Measurements from ENCODE around the gene MRM2. TPM values are rescaled to one million over a fixed set of nuclear protein-coding genes. Genes with fewer than 3 reads are reported as not detected.

The MRM2 gene
- total RNA-seq, 1 experiment from 2014 or later = 38.9 TPM

- TF ChIP-seq MAX (CRISPR knock-in tag; IDR thresholded peaks at IDR 0.05) = no peak
Observed at GRCh38 chr7:2197436-2198155, 44.4 kb downstream of the MRM2 start (continued).

- Mint-ChIP-seq H3K27me3 (ENCODE audit: low read depth) (no peaks in the 10 kb centered on the region), H3K4me3 (no peak overlapping the region), H3K27ac (peak overlapping the region; percentile 53)
Observed at GRCh38 chr7:2196381-2197378, 45.3 kb downstream of the MRM2 start.

GRCh38 chr7:2195400-2196246 lies 46.4 kb downstream of the MRM2 start:
- H3K9me3 Mint-ChIP-seq = peaks cover 14% of the 10 kb centered on the region; the same call in 1 of the 2 replicates
- peaks cover 41% of the 10 kb centered on the region for H3K36me3 Mint-ChIP-seq
- POLR2A ChIA-PET = interaction anchor here (0.5 to 0.9 kb wide), 2 partner anchors 19 to 1099 kb away, joined by 3 to 5 read pairs; no protein-coding TSS in a partner anchor
- no peaks in the 10 kb centered on the region for H3K27me3 Mint-ChIP-seq (ENCODE audit: low read depth)
- no peak overlapping the region for H3K27ac Mint-ChIP-seq
- DNase-seq (ENCODE audit: low spot score) (no peak), ATAC-seq (no peak)
- no peak overlapping the region for H3K4me3 Mint-ChIP-seq
- CTCF ChIA-PET = interaction anchor here (0.6 to 1.8 kb wide), 20 partner anchors 8 to 1681 kb away, joined by 3 to 6 read pairs (median 4); partner anchors contain the start of gene MAD1L1
- H3K4me1 Mint-ChIP-seq = no peaks in the 10 kb centered on the region
- TF ChIP-seq ATF6 (CRISPR knock-in tag; IDR thresholded peaks at IDR 0.05) (no peak), ZNF423 (CRISPR knock-in tag; IDR thresholded peaks at IDR 0.05) (no peak), SMAD3 (CRISPR knock-in tag; IDR thresholded peaks at IDR 0.05; ENCODE audit: borderline replicate concordance) (no peak), E2F1 (CRISPR knock-in tag; IDR thresholded peaks at IDR 0.05) (no peak), EMX1 (CRISPR knock-in tag; IDR thresholded peaks at IDR 0.05) (no peak), ZBTB21 (CRISPR knock-in tag; IDR thresholded peaks at IDR 0.05; ENCODE audit: borderline replicate concordance) (no peak), ZNF396 (CRISPR knock-in tag; IDR thresholded peaks at IDR 0.05; ENCODE audit: borderline replicate concordance) (no peak), ZNF281 (CRISPR knock-in tag; IDR thresholded peaks at IDR 0.05) (no peak)

More at GRCh38 chr7:2196381-2197378, 45.3 kb downstream of the MRM2 start:
- H3K9me3 Mint-ChIP-seq = peaks cover 14% of the 10 kb centered on the region; the same call in 1 of the 2 replicates
- no peak for ATAC-seq
- no peaks in the 10 kb centered on the region for H3K4me1 Mint-ChIP-seq
- no peak for DNase-seq (ENCODE audit: low spot score)
- no peak for TF ChIP-seq IRF1 (CRISPR knock-in tag; IDR thresholded peaks at IDR 0.05)
- no peak for TF ChIP-seq SMAD3 (CRISPR knock-in tag; IDR thresholded peaks at IDR 0.05; ENCODE audit: borderline replicate concordance)
- TF ChIP-seq ZNF263 (CRISPR knock-in tag; IDR thresholded peaks at IDR 0.05; ENCODE audit: low read depth) = no peak
- no peak for TF ChIP-seq NFE2L1 (CRISPR knock-in tag; IDR thresholded peaks at IDR 0.05)
- TF ChIP-seq ZSCAN18 (CRISPR knock-in tag; IDR thresholded peaks at IDR 0.05) = no peak
- no peak for TF ChIP-seq ATF2 (CRISPR knock-in tag; IDR thresholded peaks at IDR 0.05; ENCODE audit: borderline replicate concordance, low read depth)
- CTCF ChIA-PET = no interaction called here
- POLR2A ChIA-PET = no interaction called here
- peaks cover 37% of the 10 kb centered on the region for H3K36me3 Mint-ChIP-seq

All from WTC11 (cell line).